HTR-8/SVneo (cell line): Measurements from ENCODE around the gene TCEA2.
A peak's percentile ranks its signal among the peaks of the same experiment; 100 is the strongest.

Experiments
- DNase-seq: peaks from one replicate; pipeline ENCODE4 v3.0.0; 2011; ENCODE audit warnings: low spot score, mixed read lengths; ENCODE audit not compliant: insufficient read length
- FAIRE-seq: peaks from 2 replicates; lab custom pipeline; 2011; peaks lifted over from hg19 to GRCh38; lab: Jason Lieb, UNC

Gene TCEA2

DNA sequence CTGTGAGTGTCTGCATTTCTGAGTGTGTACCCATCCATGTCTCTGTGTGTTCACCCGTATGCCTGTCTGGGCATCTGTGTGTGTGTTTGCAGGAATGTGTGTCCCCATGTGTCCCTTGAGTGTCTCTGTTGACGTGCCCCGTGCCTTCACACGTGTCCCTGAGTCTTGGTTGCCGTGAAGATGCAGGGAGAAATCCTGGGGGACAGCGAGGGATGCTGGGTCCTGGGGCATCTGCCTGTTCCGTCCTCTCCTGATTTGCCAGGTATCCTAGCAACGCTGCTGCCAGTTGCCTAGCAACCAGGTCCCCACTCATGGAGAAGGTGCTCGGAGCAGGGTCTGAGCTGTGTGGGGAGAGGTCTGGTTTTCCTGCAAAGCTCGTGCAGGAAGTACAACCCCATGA lies 27.2 kb downstream of the TCEA2 start:
- DNase-seq (no peak), FAIRE-seq (peak; percentile 60)

DNA sequence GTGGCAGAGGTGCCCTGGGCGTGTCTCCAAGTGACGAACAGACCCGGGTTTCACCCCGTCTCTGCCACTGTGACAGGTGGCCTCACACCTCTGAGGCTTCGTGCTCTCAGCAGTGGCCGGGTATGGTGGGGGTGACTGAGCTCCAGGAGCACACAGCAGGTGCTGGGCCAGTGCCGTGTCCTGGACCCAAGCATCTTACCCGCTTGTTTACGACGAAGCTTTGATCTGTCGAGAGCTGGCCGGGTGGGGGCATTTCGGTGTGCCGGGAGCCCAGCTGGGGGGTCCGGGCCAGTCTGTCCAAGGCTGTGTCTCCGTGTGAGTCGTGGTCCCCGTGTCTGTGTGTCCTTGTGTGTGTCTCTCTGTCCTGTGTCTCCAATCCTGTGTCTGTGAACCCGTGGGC lies 28.3 kb downstream of the TCEA2 start:
- FAIRE-seq (no peak), DNase-seq (no peak)

DNA sequence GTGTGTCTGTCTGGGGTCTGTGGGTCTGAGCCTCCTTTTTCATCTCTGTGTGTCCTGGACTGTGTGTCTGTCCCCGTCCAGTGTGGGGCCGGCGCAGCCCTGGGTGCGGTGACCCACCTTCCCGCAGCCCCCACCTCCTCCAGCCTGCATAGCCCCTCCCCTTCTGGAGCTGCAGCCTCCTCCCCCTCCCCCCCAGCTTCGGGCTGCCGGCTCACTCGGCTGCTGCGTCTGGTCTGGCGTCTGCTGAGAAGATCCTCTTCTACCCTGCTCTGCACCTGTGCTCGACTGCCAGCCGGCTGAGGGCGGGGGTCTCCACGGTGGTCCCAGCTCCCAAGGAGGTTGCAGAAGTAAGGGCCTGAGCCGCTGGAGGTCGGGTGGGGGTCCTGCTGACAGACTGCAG lies 28.8 kb downstream of the TCEA2 start:
- DNase-seq (no peak), FAIRE-seq (no peak)

DNA sequence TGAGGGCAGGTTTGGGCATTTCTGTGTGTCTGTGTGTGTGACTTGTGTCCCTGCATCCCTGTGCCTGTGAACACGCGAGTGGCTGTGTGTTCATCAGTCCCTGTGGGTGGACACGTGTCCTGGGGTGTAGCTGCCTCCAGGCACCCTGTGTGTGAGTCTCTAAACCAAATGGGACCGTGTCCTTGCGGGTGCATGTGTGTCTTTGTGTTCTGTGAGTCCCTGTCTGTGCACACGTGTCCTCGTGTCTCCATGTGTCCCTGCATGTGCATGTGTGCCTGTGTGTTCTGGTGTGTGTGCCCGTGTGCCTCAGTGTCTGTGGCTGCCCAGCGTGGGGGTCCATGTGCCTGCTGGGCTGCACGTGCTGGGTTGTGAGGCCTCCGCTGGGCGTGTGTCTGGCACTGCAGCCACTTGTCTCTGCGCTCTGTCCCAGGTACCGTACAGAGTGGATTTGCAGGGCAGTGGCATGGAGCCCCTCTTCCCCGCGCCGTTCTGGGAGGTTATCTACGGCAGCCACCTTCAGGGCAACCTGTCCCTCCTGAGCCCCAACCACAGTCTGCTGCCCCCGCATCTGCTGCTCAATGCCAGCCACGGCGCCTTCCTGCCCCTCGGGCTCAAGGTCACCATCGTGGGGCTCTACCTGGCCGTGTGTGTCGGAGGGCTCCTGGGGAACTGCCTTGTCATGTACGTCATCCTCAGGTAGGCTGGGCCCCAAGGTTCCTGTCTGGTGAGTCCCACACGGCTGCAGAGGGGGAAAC lies 29.4 kb downstream of the TCEA2 start:
- peak; percentile 91 for FAIRE-seq

DNA sequence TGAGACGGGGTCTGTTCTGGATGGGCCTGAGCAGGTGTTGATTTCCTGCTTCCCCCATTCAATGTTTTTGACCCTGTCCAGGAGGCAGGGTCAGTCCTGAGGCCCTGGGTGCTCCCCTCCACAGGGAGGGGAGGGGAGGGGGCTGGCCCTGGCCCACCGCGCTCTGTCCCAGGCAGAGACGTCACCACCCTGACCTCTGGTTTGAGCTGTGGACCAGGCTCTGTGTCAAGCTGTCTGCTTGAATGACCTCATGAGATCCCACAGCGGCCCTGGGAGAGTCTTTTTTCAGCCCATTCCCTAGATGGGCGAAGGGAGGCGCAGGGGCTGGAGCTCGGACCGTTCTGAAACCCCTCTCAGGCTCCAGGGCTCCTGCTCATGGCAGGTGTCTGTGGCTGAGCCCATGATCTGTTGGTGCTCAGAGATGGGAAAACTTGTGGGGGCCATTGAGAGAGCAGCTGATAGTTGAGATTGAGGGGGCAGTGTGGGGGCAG lies 30.1 kb downstream of the TCEA2 start:
- no peak for FAIRE-seq
- no peak for DNase-seq

More for the DNA sequence above, 29.4 kb downstream of the TCEA2 start:
- no peak for DNase-seq

DNA sequence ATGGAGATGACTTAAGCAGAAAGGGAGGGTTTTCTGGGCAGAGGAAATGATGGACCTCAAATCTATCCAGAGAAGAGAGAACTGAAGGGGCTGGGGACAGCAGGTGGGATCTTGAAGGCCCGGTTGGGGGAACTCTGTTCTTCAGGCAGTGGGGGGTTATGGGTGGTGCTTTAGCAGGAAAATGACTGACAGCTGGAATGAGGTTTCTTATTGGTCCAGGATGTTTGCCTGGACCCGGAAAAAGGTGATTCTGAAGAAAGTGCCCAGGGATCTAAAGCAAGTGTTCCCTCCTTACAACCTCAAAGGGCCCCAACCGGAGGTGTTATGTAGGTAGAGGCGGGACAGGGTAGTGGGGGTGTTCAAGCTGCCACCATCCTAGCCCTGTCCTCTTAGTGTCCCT lies 32.5 kb downstream of the TCEA2 start:
- FAIRE-seq (no peak), DNase-seq (no peak)

DNA sequence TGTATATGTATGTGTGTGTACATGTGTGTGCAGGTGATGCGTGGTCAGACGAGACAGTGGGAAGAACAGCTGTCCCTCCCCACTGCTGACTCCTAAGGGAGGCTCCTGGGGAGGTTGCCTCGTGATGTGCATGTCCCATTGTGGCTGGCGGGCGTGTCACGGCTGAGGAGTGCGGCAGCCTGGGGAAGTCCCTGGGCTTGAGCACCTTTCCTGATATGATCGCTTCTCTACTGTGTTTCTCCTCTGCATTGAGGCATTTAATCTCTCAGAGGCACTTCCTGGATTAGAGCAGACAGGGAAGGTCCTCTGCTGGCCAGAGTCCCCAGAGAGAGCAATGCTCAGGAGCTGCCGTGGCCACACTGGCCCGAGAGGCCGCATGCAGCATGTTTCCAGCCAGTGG lies 32.9 kb downstream of the TCEA2 start:
- FAIRE-seq (peak; percentile 86), DNase-seq (no peak)

DNA sequence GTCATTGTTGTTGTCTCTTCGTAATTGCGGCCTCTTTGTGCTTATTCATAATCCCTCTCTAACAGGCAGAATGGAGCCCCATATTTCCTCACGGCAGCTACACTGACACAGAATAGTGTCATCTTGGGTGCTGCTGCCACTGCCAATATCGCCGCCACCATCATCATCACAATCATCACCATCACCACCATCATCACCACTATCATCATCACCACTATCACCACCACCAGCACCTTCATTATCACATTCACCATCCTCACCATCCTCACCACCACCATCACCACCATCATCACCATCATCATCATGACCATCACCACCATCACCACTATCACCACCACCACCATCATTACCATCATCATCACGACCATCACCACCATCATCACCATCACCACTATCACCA lies 33.5 kb downstream of the TCEA2 start:
- no peak for FAIRE-seq
- no peak for DNase-seq

DNA sequence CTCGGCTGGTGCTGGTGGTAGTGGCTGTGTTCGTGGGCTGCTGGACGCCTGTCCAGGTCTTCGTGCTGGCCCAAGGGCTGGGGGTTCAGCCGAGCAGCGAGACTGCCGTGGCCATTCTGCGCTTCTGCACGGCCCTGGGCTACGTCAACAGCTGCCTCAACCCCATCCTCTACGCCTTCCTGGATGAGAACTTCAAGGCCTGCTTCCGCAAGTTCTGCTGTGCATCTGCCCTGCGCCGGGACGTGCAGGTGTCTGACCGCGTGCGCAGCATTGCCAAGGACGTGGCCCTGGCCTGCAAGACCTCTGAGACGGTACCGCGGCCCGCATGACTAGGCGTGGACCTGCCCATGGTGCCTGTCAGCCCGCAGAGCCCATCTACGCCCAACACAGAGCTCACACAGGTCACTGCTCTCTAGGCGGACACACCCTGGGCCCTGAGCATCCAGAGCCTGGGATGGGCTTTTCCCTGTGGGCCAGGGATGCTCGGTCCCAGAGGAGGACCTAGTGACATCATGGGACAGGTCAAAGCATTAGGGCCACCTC lies 35.5 kb downstream of the TCEA2 start:
- FAIRE-seq: no peak

DNA sequence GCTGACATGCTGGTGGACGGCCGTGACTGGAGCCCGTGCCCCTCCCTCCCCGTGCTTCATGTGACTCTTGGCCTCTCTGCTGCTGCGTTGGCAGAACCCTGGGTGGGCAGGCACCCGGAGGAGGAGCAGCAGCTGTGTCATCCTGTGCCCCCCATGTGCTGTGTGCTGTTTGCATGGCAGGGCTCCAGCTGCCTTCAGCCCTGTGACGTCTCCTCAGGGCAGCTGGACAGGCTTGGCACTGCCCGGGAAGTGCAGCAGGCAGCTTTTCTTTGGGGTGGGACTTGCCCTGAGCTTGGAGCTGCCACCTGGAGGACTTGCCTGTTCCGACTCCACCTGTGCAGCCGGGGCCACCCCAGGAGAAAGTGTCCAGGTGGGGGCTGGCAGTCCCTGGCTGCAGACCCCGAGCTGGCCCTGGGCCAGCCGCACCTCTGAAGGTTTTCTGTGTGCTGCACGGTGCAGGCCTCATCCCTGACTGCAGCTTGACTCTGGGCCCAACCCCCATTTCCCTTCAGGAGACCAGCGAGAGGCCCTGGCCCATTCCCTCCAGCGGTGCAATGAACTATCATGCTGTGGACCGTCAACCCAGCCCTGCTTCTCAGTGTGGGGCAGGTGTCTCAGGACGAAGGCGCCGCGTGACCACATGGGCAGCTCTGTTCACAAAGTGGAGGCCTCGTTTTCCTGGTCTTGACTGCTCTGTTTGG lies 36.2 kb downstream of the TCEA2 start:
- FAIRE-seq (no peak), DNase-seq (no peak)

More for the DNA sequence above, 35.5 kb downstream of the TCEA2 start:
- DNase-seq: no peak

DNA sequence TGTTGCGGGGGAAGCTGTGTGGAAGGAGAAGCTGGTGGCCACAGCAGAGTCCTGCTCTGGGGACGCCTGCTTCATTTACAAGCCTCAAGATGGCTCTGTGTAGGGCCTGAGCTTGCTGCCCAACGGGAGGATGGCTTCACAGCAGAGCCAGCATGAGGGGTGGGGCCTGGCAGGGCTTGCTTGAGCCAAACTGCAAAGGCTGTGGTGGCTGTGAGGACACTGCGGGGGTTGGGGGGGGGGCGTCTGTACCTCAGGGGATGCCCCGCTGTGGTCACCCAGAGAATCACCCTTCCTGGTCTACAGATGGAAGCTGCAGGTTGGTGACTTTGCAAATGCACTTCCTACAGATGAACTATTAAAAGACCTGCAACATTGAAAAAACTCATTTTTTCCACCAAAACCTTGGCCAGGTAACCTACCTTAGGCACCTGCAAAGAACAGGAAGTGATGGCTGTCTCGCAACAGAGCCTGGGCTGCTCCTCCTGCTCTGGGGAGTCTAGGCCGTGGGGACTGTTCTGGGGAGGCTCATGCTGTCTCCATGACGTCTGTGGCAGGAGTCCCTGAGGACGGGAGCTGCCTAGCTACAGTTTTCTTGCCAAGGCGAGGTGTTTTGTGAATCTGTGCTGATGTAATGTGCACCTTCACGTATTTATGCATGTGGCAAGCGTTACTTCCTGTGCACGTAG lies 37.0 kb downstream of the TCEA2 start:
- DNase-seq (no peak), FAIRE-seq (peak; percentile 66)

DNA sequence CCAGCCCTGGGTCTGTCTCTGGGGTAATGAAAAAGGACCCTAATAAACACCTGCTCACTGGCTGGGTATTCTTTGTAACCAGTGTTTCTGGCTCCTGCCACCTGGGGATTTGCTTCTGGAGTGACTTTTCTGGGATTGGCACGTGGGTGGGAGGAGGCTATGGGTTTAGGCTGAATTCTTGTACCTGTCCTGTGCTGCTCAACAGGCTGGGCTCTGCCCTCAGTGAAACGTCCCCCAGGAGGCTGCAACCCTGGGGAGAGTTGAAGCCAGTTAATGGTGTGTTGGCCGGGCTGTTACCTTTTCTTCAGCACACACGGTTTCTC lies 37.5 kb downstream of the TCEA2 start:
- FAIRE-seq (peak; percentile 36), DNase-seq (no peak)

DNA sequence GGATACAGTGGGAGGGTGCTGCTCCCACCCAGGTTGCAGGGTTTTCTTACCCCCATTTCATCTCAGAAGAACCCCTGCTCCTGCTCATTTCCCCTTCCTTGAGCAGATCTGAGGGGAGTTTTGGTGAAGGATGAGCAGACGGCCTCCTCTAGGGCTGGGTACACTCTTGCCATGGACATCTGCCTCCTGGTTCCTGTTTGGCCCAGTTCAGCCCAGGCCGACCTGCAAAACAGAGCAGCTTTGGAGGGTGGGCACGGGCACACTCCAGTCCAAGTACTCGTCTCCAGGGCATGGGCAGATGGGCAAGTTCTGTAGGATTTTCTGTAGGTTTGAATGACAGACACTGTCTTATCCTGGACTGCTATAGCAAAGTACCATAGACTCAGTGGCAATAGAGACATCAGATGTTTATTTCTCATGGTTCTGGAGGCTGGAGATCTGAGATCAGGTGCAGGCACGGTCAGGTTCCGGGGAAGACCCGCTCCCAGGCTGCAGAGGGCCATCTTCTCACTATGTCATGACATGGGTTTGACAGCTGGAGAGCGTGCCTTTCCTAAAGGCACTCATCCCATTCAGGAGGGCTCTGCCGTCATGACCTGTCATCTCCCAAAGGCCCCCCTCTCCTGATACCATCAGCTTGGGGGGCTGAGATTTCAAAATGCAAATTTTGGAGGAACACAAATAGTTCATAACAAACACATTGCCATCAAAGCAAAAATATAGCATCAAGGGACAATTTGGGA lies 38.1 kb downstream of the TCEA2 start:
- peak; percentile 79 for FAIRE-seq
- no peak for DNase-seq

DNA sequence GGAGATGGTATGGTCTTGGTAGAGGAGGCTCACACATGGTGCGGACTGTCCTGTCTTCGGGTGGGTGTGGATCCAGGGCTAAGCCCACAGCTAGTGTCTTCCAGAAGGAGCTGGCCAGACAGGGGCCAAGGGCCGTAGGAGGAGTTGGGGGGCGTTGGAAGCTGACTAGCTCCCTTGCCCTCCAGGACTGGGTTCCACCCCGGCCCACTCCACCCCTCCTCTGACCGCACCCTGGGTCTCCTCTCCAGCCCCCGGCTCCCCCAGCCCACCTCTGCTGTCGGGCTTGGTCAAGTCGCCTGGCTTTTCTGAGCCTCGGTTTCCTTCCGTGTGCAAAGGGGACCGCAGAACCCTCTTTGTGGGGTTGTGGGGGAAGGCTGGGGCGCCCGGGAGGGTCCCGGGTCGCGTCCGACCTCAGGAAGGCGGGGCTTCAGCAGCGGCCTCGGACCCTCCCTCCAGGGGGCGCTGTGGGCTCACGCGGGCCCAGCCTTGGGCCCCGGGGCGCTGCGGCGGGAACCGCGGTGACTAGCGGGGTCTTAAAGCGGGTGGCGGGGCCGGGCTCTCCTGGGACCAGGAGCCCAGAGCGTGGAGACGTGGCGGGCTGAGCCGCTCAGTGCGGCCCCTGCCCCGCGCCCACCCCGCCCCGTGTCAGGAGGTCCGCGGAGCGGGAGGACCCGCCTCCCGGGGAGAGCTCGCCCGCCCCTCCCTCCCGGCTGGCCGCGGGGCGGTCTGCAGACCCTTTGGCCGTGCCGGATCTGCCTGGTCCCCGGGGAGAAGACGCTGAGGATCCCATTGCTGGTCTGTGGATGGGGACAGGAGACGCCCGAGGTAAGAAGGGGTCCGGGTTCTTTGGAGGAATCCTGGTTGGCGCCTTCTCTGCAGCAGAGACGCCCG lies 39.0 kb downstream of the TCEA2 start:
- DNase-seq (peak; percentile 97), FAIRE-seq (peak; percentile 97)

DNA sequence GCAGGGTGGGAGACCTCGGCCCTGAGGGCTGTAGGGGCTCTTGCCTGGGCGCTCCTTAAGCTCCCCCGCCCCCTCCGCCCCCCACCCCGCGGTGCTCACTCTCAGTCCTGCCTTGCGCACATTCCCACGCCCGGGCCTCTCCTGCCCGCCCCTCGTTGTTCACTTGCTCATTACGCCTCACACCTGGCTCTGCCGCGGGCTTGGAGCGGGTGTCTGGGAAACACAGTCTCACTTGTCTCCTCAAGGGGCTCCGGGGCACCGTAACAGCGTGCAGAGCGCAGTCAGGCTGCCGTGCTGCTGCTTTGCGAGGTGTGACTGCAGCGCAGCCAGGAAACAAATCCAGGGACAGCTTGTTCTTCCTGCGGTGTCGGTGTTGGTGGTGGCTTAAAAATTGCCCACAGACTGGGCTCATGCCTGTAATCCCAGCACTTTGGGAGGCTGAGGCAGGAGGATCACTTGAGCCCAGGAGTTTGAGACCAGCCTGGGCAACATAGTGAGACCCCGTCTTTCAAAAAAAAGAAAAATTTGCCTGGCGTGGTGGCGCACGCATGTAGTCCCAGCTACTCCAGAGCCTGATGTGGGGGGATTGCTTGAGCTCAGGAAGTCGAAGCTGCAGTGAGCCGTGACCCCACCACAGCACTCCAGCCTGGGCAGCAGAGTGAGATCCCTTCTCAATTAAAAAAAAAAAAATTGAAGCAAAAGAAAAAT lies 39.8 kb downstream of the TCEA2 start:
- DNase-seq (no peak), FAIRE-seq (peak; percentile 95)

DNA sequence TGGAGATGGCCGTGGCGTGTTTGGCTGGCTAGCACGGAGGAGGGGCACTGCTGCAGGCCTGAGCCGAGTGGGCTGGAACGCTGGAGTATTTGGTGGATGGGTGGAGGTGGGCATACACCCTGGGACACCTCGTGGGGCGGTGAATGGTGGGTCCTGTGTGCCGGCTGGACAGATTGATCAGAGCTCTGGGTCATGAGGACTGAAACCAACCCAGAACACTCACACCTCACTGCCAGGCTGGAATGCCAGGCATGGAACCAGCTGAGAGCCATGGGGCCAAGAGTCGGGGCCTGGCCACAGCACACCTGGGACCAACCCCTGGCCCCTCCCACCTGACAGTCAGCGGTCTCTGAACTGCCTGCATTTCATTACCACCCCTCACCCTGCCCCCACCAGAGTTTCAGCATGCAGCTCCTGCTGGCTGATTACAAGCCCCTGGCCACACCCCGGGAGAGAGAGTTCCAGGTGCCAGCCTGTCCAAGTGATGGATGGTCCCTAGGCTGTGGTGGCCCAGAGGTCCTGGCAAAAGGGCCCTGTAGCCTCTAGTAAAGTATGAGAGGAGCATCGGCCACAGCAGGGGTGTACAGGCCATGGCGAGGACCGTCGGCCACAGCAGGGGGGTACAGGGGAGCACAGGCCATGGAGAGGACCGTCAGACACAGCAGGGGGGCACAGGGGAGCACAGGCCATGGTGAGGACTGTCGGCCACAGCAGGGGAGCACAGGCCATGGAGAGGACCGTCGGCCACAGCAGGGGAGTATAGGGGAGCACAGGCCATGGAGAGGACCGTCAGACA lies 41.1 kb downstream of the TCEA2 start:
- DNase-seq: no peak
- peak; percentile 97 for FAIRE-seq

DNA sequence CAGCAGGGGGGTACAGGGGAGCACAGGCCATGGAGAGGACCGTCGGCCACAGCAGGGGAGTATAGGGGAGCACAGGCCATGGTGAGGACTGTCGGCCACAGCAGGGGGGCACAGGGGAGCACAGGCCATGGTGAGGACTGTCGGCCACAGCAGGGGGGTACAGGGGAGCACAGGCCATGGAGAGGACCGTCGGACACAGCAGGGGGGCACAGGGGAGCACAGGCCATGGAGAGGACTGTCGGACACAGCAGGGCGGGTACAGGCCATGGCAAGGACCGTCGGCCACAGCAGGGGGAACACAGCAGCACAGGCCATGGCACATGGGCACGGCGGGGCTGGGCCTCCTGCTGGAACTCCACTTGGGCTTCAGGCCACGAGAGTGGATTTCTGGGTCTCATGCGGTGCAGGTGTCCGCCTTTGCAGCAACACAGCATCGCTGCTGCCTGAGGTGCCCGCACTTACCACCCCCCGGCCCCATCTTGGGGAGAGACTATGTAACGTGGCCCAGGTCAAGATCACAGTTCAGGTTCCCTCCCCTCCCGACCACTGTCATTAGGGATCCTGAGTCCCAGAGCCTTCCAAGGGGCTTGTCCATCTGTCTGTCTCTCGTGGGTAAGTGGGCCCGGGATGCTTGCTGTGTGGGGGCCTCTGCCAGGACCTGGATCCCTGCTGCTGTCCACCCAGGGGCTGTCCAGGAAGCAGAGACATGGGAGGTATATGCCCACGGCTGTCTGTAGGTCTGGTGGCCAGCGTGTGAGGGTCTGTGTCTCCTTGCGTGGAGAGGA lies 41.9 kb downstream of the TCEA2 start:
- no peak for DNase-seq

More for the DNA sequence above, 41.9 kb downstream of the TCEA2 start:
- no peak for FAIRE-seq
